HL-60 (cell line): Measurements from ENCODE around the gene ROBO1.

Experiments
- CTCF ChIP-seq: IDR thresholded peaks from one replicate; pipeline ENCODE4 v1.5.1; 2011; ENCODE audit warnings: low read length, control low read depth, inconsistent platforms; ENCODE audit not compliant: insufficient read depth
- GABPA ChIP-seq: IDR thresholded peaks from 2 replicates; pipeline ENCODE4 v1.6.1; 2012; ENCODE audit warnings: low read depth
- POLR2AphosphoS5 ChIP-seq: IDR thresholded peaks from 2 replicates; pipeline ENCODE4 v1.6.1; 2012; ENCODE audit warnings: low read depth
- REST ChIP-seq: IDR thresholded peaks from 2 replicates; pipeline ENCODE4 v1.6.1; 2012; ENCODE audit warnings: low read depth; ENCODE audit not compliant: insufficient replicate concordance
- SPI1 ChIP-seq: IDR thresholded peaks from 2 replicates; pipeline ENCODE4 v1.6.1; 2012; ENCODE audit warnings: low read depth, mild to moderate bottlenecking, borderline replicate concordance

GRCh38 chr3:78906930-78907329 lies 860.9 kb downstream of the ROBO1 start:
- TF ChIP-seq CTCF, result no peak
- TF ChIP-seq POLR2AphosphoS5, result no peak
- TF ChIP-seq SPI1, result no peak
- no peak for TF ChIP-seq REST
- TF ChIP-seq GABPA, result no peak
